Femur (tissue), 1 donor: ENCODE measurements around the gene RNF114.
"Not testable (repeated sequence)": the region's sequence is repeated elsewhere in the genome, so short reads cannot be mapped to it uniquely, and the experiment has no call there.

Experiments
- DNase-seq: peaks from one replicate; pipeline ENCODE4 v3.0.0-alpha.2; 2017

The RNF114 gene

DNA sequence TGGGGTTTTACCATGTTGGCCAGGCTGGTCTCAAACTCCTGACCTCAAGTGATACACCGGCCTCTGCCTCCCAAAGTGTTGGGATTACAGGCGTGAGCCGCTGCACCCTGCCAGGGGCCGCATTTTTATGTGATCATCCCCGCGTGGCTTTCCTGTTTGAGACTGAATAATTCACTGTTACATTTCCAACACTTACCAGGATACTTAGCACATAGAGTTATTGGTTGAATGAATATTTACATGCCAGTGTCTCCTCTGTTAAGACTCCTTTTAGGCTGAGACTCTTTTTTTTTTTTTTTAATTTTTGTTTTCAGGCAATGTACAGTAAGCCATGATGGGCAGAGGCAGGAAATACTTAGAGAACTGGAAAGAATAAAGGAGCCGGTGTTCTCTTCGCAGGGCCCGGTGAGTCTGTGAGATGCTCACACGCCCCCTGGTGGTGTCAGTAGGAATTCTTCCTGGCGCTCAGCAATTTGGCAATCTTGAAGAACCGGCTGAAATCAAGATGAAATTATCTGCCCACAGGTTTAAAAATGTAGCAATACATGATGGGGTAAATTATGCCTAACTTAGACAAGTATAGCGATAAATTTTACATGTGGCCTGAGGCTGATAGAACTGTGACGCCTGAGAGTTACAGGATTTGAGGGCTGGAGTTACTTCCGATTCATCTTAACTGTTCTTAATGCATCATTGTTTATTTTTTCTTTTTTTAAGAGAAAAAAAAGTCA lies 7.6 kb upstream of the RNF114 start:
- DNase-seq = peak; percentile 87

DNA sequence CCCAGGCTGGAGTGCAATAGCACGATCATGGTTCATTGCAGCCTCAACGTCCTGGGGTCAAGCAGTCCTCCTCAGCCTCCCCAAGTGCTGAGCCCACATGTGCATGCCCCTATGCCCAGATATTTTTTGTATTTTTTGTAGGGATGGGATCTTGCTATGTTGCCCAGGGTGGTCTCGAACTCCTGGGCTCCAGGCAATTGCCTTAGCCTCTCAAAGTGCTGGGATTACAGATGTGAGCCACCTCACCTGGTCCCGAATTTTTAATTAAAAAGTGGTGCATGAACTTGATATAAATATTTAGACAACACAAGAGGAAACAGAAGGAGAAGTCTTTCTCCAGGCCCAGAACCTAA lies 7.1 kb upstream of the RNF114 start:
- no peak for DNase-seq

DNA sequence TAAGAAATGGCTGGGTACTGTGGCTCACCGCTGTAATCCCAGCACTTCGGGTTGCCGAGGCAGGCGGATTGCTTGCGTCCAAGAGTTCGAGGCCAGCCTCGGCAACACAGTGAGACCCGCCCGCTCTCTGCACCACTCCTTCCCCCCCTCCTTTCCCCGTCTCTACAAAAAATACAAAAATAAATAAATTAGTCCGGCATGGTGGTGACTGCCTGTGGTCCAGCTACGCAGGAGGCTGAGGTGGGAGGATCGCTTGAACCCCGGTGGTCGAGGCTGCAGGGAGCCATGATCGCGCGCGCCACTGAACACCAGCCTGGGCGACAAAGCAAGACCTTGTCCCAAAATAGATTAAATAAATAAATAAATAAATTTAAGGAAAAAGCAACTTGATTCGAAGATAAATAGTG lies 448 bp upstream of the RNF114 start:
- DNase-seq = no peak

- no peak for DNase-seq
Observed at GRCh38 chr20:49937027-49937929, 1.1 kb downstream of the RNF114 start.

DNA sequence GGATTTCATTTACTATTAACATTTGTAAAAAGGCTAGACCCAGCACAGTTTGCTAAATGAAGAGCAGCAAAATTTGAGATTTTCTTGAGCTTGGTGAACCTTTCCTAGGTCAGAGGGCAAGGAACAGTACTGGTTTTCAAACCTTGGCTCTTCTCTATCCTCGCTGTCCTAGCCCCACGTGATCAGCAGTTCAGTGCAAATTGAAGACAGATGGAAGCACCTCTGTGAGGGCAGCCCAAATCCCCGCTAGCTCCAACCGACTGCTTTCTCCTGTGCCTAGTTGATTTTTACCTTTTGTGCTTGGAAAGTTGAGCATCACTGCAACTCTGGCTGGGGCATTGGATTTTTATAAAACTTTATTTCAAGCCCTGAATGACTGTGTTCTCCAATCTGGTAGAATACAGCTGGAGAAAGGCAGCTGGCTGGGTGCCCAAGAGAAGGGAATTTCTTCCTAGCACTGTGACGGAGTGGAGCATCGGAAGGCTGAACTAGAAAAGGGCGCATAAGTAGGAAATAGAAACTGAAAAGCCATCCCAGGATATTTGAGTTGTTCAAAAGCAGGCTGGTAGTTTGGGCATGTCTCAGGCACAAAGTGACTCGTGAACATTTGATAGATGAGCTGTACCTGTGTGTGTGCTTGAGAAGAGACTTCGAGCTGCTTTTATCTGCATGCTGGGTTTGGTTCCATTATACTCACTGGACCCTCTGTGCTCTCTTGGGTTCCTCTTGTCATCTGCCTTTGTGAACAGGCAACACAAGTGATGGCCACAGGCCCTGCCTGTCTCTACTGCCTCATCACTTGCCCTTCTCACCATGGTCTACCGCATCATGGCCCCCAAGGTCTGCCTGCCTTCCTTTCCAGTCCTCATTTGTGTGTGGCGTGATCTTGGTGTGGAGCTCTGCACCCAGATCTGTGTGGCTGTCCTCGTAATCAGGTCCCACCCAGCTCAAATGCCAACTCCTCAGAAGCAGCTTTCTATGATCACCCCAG lies 2.3 kb downstream of the RNF114 start:
- DNase-seq = peak; percentile 82

GRCh38 chr20:49941456-49941855 lies 5.3 kb downstream of the RNF114 start:
- no peak for DNase-seq

DNA sequence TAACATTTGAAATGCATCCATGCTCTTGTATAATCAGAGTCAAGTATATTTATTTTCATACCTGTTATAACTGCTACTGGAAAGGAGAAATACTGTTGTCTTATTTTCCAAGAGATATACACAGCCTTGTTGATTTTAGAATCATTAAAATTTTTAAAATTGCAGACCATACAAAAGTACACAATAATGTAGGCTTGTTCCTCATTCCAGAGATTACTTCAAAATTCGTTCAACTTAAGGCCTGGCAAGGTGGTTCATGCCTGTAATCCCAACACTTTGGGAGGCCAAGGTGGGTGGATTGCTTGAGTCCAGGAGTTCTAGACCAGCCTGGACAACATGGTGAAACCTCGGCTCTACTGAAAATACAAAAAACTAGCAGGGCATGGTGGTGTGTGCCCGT lies 6.1 kb downstream of the RNF114 start:
- no peak for DNase-seq

DNA sequence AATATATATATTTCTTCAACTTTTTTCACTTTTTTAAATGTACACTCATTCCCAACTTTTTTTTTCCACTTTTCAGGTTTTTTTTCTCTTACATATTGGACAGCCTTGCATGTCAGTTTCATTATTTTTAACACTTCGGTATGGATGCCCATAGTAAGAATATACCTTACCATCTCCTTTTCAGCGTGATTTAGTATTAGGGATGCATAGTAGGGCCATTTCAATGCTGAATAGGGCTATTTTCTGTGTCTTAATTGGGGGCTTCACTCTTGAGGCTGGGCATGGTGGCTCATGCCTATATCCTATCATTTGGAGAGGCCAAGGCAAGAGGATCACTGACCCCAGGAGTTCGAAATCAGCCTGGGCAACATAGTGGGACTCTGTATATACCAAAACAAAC lies 6.7 kb downstream of the RNF114 start:
- DNase-seq = no peak

- no peak for DNase-seq
Observed at GRCh38 chr20:49945306-49945700, 9.1 kb downstream of the RNF114 start.

DNA sequence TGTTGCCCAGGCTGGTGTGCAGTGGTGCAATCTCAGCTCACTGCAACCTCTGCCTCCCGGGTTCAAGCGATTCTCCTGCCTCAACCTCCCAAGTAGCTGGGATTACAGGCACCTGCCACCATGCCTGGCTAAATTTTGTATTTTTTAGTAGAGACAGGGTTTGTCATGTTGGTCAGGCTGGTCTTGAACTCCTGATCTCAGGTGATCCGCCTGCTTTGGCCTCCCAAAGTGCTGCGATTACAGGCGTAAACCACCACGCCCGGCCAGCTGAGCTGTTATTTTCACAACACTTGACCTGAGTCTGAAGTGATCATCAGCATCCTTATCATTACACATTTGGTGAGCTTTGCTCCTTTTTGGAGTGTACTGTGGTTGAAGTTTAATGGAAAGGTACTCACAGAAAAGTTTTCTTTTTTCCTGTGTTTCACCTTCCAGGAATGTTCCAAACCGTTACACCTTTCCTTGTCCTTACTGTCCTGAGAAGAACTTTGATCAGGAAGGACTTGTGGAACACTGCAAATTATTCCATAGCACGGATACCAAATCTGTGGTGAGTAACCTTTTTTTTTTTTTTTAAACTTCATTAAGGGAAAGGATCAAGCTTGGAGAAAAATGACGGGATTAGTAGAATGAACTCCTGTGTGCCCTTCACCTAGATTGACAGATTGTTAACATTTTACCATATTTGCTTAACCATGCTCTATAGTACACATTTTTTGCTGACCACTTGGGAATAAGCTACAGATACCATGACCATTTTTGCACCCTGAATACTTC lies 9.7 kb downstream of the RNF114 start:
- no peak for DNase-seq

DNA sequence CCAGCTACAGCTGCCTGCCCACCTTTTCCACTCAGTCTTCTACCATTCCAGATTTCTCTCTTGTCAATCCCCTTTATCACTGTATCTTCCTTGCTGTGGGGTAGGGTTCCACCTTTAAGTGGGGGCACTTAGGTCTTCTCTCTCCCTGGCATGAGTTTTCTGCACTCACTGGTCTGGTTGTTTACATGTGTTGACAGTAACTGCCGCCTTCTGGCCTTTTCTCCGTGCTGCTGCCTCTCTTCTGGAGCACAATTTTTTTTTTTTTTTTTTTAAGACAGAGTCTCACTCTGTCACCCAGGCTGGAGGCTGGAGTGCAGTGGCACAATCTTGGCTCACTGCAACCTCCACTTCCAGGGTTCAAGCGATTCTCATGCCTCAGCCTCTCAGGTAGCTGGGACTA lies 12.0 kb downstream of the RNF114 start:
- DNase-seq = no peak

DNA sequence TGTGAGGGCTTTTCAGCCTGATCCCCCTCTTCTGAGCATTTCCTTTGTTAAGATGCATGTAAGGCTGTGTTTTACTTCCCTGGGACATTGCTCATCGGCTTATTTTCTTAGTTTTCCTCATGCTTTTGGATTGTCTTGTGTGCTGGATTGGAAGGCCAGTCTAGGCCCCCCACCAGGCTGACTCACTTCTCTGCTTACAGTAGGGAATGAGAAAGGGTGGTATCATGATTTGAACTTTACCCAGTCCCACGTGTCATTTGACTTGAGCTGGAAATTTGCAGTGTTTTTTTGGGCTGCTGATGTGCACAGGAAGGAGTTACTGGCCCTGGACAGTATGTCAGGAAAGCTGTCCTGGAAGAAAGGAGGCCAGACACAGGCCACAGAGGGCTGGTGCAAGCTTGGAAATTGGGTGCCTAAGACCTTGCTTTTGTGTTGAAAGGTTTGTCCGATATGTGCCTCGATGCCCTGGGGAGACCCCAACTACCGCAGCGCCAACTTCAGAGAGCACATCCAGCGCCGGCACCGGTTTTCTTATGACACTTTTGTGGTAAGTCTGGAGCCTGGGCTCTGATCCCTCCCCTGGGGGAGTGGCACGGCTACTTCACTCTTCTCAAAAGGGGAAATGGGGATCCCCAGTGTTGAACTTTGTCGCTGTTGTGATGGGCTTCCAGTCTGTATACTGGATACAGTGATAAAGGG lies 12.8 kb downstream of the RNF114 start:
- DNase-seq = no peak

- DNase-seq = no peak
Observed at GRCh38 chr20:49951151-49951550, 15.0 kb downstream of the RNF114 start.

DNA sequence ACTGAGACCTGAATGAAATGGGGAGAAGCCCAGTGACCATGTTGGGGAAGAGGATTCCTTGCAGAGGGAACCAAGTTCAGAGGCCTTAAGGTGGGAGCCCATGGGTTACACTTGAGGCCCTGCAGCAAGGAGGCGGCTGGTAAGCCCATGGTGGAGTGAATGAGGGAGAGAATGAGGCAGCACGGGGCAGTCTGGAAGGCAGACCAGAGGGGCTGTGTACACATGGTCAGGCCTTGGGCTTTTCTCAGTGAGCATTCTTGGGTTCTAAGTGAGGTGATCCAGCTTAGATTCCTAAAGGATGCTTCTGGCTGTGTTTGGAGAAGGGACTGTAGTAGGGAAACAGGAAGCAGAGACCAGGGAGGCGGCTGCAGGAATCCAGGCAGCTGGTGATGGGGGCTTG lies 19.0 kb downstream of the RNF114 start:
- DNase-seq = no peak

GRCh38 chr20:49955830-49956396 lies 19.7 kb downstream of the RNF114 start:
- not testable (repeated sequence) for DNase-seq

- DNase-seq = no peak
Observed at GRCh38 chr20:49956689-49957088, 20.5 kb downstream of the RNF114 start.

DNA sequence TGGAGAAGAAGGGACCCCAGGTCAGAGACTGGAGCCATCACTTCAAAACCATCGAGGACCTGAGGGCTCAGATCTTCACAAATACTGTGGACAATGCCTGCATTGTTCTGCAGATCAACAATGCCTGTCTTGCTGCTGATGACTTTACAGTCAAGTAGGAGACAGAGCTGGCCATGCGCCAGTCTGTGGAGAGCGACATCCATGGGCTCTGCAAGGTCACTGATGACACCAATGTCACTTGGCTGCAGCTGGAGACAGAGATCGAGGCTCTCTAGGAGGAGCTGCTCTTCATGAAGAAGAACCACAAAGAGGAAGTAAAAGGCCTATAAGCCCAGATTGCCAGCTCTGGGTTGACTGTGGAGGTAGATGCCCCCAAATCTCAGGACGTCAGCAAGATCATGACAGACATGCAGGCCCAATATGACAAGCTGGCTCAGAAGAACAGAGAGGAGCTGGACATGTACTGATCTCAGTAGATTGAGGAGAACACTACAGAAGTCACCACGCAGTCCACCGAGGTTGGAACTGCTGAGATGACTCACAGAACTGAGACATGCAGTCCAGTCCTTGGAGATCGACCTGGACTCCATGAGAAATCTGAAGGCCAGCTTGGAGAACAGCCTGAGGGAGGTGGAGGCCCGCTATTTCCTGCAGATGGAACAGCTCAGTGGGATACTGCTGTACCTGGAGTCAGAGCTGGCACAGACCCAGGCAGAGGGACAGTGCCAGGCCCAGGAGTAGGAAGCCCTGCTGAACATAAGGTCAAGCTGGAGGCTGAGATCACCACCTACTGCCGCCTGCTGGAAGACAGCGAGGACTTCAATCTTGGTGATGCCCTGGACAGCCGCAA lies 21.1 kb downstream of the RNF114 start:
- not testable (repeated sequence) for DNase-seq

GRCh38 chr20:49961413-49961812 lies 25.2 kb downstream of the RNF114 start:
- DNase-seq = no peak

DNA sequence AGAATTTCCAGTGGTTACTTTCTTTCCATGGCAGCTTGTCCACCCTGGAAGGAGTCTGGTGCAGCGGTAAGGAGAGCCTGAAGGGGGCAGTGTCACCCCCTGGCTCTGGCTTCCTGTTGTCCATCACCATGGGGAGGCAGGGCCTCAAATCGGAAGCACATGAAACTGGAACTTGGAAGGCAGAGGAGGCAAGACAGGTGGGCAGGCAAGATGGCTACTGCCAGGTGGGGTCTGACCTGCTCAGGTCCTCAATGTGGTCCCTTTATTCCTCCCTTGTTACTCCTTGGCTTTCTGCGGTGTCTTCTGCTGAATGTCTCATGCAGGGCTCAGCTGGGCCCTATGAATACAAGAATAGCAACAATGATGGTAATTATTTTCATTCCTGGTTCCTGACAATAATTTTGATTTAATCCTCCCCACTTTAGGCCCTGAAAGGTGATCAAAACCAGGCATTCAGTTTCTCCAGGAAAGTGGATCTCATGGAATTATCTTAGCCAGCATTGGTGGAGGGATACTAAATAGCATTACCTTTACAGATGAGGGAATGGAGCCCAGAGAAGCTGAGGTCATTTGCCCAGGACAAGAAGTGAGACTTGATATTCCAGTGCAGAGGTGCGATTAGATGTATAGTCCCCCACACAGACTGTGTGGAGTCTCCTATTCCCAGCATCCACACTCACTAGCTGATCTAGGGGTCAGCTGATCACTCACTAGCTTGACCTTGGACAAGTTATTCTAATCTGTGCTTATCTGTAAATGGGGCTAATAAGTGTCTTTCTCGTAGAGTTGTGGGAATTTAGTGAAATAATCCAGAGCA lies 29.0 kb downstream of the RNF114 start:
- DNase-seq = no peak
